Stomach (tissue), 9 donors: ENCODE measurements around the gene ACD. TPM values are rescaled to one million over a fixed set of nuclear protein-coding genes. Genes with fewer than 3 reads are reported as not detected.

Experiments used
- DNase-seq, 2 donors: peaks; one replicate each; pipeline versions ENCODE4 v3.0.0 to v3.0.0-alpha.2; 2013 to 2019
- H3K27ac ChIP-seq, 5 donors: fragments of 200-600 bp in 4 of 5; sonication (generic) in 4 of 5; one replicate each; pipeline ENCODE4 v1.5.1; 2013 to 2019; ENCODE audit warnings: mild to moderate bottlenecking in 1 of 5, moderate library complexity in 1 of 5
- H3K27me3 ChIP-seq, 3 donors: fragments of 200-600 bp; sonication (generic); one replicate each; pipeline ENCODE4 v1.5.1; 2017 to 2019; ENCODE audit warnings: mixed run types in 1 of 3
- H3K36me3 ChIP-seq, 4 donors: fragments of 200-600 bp; sonication (generic); 1 replicate in 3 of 4; 2 replicates in 1 of 4; pipeline ENCODE4 v1.5.1; 2016 to 2019
- H3K4me1 ChIP-seq, 4 donors: fragments of 200-600 bp; sonication (generic); one replicate each; pipeline ENCODE4 v1.5.1; 2016 to 2019
- H3K4me3 ChIP-seq, 4 donors: fragments of 200-600 bp; sonication (generic) in 3 of 4; one replicate each; pipeline ENCODE4 v1.5.1; 2016 to 2019; ENCODE audit warnings: mild to moderate bottlenecking in 1 of 4
- H3K9me3 ChIP-seq, 4 donors: fragments of 200-600 bp; sonication (generic); one replicate each; pipeline ENCODE4 v1.5.1; 2016 to 2019
- CTCF ChIP-seq, 7 experiments: fragments of 450-650 bp in 4 of 7; fragments of 200-600 bp in 3 of 7; sonication (generic) in 3 of 7; IDR thresholded peaks; one replicate each; pipeline ENCODE4 v1.5.1; 2016 to 2019; ENCODE audit warnings: antibody characterized with exemption in 7 of 7, control low read depth in 2 of 7, mild to moderate bottlenecking in 1 of 7
- EP300 ChIP-seq: sonication (generic); formaldehyde crosslinking; IDR thresholded peaks from one replicate; pipeline ENCODE4 v1.6.1; 2017; ENCODE audit warnings: antibody characterized with exemption
- POLR2A ChIP-seq, 4 donors: fragments of 450-650 bp; IDR thresholded peaks; one replicate each; pipeline ENCODE4 v1.6.1; 2016; ENCODE audit warnings: antibody characterized with exemption in 4 of 4, control low read depth in 2 of 4, mild to moderate bottlenecking in 1 of 4, moderate library complexity in 1 of 4
- POLR2AphosphoS5 ChIP-seq, 3 donors: sonication (generic); formaldehyde crosslinking; IDR thresholded peaks; one replicate each; pipeline ENCODE4 v1.6.1; 2016; ENCODE audit warnings: antibody characterized with exemption in 3 of 3
- WGBS, 5 donors: extraction: QIAGEN DNeasy Blood & Tissue Kit in 3 of 5; methylation state at CpG; one replicate each; pipeline versions ENCODE4 v1.1.5 to v1.1.7; 2013 to 2018; 5-methylcytosine and 5-hydroxymethylcytosine counted together
- intact Hi-C: fragments of 100-400 bp; cut with DNase I; formaldehyde crosslinking; loops from one replicate; pipeline ENCODE4 v1.15.1; 2023; ENCODE audit warnings: low total_unique reads
- polyA plus RNA-seq, 3 donors: library from polyadenylated mRNA; stranded (reverse); fragments of 200-250 nt; gene quantifications; one replicate each; pipeline ENCODE4 v1.2.3, GENCODE V29; 2013
- total RNA-seq, 5 donors: library from RNA; depleted of rRNA; stranded (reverse); fragments of >200 nt; gene quantifications; one replicate each; pipeline versions ENCODE4 v1.1.0 to v1.2.3, GENCODE V29; 2014 to 2016
- donor health status: healthy with polysubstance abuse.
- donor health status: Bipolar disorder and iron deficiency.
- donor health status: healthy.

Gene ACD
- total and polyA plus RNA-seq, 8 donors = 0.87 to 30.3 (median 11.4) TPM

- H3K27ac ChIP-seq = no peak overlapping the region
- no peak overlapping the region for H3K4me3 ChIP-seq
- no peaks in the 10 kb centered on the region for H3K9me3 ChIP-seq
- TF ChIP-seq EP300 (no peak), POLR2AphosphoS5 (IDR thresholded peaks at IDR 0.05) (no peak), CTCF (IDR thresholded peaks at IDR 0.05) (no peak), POLR2A (IDR thresholded peaks at IDR 0.05) (no peak)
- no peak for DNase-seq
- intact Hi-C loops = no loop called here
- H3K36me3 ChIP-seq = peaks cover 9 to 62% (median 43%) of the 10 kb centered on the region in 4 donors
- H3K4me1 ChIP-seq = peaks cover 0 to 11% (median 5%) of the 10 kb centered on the region in 4 donors
- H3K27me3 ChIP-seq = no peaks in the 10 kb centered on the region
- WGBS, 5 donors = 90 to 94% (median 91%) methylated on average over 10 of the region's 10 CpGs
Measured at GRCh38 chr16:67679935-67680897, 20.2 kb upstream of the ACD start.

DNA sequence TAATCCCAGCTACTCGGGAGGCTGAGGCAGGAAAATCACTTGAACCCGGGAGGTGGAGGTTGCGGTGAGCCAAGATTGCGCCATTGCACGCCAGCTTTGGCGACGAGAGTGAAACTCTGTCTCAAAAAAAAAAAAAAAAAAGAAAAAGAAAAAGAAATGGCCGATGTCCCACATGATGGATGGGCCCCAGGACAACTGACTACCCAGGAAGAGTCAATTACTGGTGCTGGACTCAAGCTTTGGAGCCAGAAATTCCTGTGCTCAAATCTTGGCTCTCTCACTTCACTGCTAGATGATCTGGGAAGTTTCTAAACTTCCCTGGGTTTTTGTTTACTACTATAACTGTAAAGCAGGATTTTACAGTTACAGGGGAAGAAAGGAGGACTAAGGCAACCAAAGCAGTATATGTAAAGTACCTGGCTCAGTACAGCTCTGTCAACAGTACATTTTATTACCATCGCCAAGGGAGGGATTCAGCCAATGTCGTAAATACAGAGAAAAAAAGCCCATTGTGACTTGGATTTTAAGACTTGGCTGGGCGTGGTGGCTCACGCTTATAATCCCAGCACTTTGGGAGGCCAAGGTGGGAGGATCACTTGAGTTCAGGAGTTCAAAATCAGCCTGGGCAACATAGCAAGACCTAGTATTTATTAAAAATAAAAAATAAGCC is 18.4 kb upstream of the ACD start:
- Histone ChIP-seq H3K9me3 (no peaks in the 10 kb centered on the region), H3K4me1 (peaks cover 14 to 23% (median 18%) of the 10 kb centered on the region in 4 donors), H3K36me3 (peaks cover 4 to 49% (median 29%) of the 10 kb centered on the region in 4 donors), H3K27ac (peak overlapping the region in 1 of 5 donors; percentile 41), H3K27me3 (no peaks in the 10 kb centered on the region), H3K4me3 (no peak overlapping the region)
- intact Hi-C loops = no loop called here
- no peak for TF ChIP-seq POLR2A (IDR thresholded peaks at IDR 0.05)
- no peak for TF ChIP-seq EP300
- TF ChIP-seq CTCF (IDR thresholded peaks at IDR 0.05) = no peak
- TF ChIP-seq POLR2AphosphoS5 (IDR thresholded peaks at IDR 0.05) = no peak
- peak in 1 of 2 donors; percentile 42 for DNase-seq
- WGBS, 5 donors = 80 to 83% (median 81%) methylated on average over 12 of the region's 12 CpGs

DNA sequence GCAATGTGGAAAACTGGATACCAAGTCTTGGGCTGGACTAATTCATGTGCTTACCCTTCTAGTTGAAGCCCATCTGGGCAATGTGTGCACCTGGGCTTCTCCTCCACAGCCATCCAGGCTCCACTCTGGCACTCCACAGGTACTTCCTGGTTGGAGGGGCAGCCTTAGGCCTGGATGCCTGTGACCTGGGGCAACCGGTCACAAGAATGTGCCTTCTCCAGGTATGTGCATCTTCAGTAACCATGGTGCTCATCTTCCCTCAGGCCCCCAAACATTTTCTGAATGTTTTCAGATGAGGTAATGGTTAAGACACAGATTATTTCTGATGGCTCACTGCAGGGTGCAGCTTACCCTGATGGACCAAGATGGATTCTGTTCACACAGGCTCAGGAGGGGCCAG is 17.7 kb upstream of the ACD start:
- no peak for TF ChIP-seq CTCF (IDR thresholded peaks at IDR 0.05)
- TF ChIP-seq POLR2A (IDR thresholded peaks at IDR 0.05) = no peak
- TF ChIP-seq EP300 = no peak
- no peak for TF ChIP-seq POLR2AphosphoS5 (IDR thresholded peaks at IDR 0.05)
- intact Hi-C loops = no loop called here
- no peak for DNase-seq
- no peaks in the 10 kb centered on the region for H3K9me3 ChIP-seq
- H3K27me3 ChIP-seq = no peaks in the 10 kb centered on the region
- H3K36me3 ChIP-seq = peaks cover 4 to 42% (median 21%) of the 10 kb centered on the region in 4 donors
- 89 to 100% (median 92%) methylated on average over 1 of the region's 1 CpG for WGBS, 5 donors
- no peak overlapping the region for H3K4me3 ChIP-seq
- H3K27ac ChIP-seq = no peak overlapping the region
- H3K4me1 ChIP-seq = peaks cover 21 to 31% (median 25%) of the 10 kb centered on the region in 4 donors

DNA sequence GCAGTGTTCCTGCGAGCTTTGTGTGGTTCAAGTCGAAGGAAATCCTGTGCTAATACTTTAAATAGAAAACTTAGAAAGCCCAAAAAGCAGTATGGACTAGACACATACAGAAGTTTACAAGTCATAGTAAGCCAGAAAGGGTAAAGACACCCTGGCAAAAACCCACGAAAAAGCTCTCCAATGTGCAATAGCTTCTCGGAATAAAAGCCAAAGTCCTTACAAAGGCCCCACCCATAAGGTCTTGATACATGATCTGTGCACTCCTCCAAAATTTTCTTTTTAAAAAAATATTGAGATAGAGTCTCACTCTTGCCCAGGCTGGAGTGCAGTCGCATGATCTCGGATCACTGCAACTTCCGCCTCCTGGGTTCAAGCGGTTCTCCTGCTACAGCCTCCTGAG is 16.9 kb upstream of the ACD start:
- WGBS, 5 donors = 66 to 78% (median 70%) methylated on average over 8 of the region's 8 CpGs
- H3K36me3 ChIP-seq = peaks cover 4 to 34% (median 16%) of the 10 kb centered on the region in 4 donors
- DNase-seq = no peak
- H3K27me3 ChIP-seq = no peaks in the 10 kb centered on the region
- H3K9me3 ChIP-seq = no peaks in the 10 kb centered on the region
- H3K4me3 ChIP-seq = no peak overlapping the region
- peak overlapping the region in 1 of 5 donors; percentile 23 for H3K27ac ChIP-seq
- TF ChIP-seq EP300 (no peak), CTCF (IDR thresholded peaks at IDR 0.05) (no peak), POLR2A (IDR thresholded peaks at IDR 0.05) (no peak), POLR2AphosphoS5 (IDR thresholded peaks at IDR 0.05) (no peak)
- intact Hi-C loops = no loop called here
- H3K4me1 ChIP-seq = peaks cover 21 to 38% (median 30%) of the 10 kb centered on the region in 4 donors
